HG02623 (cell line): ENCODE data around the gene CLSTN1.
"Not testable (repeated sequence)": the region's sequence is repeated elsewhere in the genome, so short reads cannot be mapped to it uniquely, and the experiment has no call there.

Experiments
- ATAC-seq: cut with Tn5 transposase; IDR thresholded peaks from one replicate; pipeline ENCODE4 v1.9.1; 2021; ENCODE audit warnings: moderate library complexity; ENCODE audit not compliant: unreplicated experiment

Gene CLSTN1

DNA sequence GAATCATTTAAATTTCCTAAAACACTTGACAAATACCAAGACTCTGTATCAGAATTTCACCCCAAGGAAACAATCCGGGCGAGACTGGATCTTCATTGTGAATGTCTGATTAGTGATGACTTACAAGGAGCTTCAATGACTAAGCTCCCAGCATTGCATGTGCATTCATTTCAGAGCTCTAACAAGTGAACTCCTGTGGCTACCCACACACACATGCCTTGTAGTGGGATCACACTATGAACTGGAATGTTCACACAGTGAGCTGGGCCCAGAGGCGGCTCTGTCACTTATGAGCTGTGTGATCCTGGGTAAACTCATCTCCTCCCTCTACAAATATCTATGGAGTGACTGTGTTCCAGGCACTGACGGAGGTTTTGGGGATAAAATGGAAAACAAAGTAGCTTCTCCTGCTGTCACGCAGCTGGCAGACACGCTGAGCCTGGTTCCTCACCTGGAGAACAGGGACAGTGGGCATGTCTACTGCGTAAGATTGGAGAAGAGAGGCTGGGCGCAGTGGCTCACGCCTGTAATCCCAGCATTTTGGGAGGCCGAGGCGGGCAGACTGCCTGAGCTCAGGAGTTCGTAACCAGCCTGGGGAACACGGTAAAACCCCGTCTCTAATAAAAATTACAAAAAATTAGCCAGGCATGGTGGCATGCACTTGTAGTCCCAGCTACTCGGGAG lies 56.9 kb downstream of the CLSTN1 start:
- ATAC-seq, result no peak

GRCh38 chr1:9764550-9764949 lies 59.2 kb downstream of the CLSTN1 start:
- no peak for ATAC-seq

GRCh38 chr1:9763914-9764313 lies 59.9 kb downstream of the CLSTN1 start:
- ATAC-seq, result no peak

- ATAC-seq, result not testable (repeated sequence)
Observed at GRCh38 chr1:9762446-9762845, 61.3 kb downstream of the CLSTN1 start.

- no peak for ATAC-seq
Observed at GRCh38 chr1:9761855-9762254, 61.9 kb downstream of the CLSTN1 start.

GRCh38 chr1:9760824-9761223 lies 62.9 kb downstream of the CLSTN1 start:
- no peak for ATAC-seq

DNA sequence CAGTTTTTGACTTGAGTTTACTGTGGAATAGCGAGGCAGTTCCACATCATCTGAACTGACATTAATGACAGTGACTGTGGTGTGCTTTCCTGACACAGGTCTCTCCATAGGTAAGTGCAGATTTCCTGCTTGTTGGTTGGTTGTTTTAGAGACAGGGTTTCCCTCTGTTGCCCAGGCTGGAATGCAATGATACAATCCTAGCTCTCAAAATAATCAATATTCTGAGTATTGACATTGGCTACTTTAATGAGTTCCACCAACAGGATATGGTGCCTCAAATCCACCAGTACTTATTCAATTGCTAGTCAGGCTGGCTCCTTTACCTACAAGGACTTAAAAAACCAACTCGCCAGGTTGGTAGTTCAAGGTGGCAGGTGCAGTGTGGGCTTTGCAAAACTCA lies 63.8 kb downstream of the CLSTN1 start:
- no peak for ATAC-seq

DNA sequence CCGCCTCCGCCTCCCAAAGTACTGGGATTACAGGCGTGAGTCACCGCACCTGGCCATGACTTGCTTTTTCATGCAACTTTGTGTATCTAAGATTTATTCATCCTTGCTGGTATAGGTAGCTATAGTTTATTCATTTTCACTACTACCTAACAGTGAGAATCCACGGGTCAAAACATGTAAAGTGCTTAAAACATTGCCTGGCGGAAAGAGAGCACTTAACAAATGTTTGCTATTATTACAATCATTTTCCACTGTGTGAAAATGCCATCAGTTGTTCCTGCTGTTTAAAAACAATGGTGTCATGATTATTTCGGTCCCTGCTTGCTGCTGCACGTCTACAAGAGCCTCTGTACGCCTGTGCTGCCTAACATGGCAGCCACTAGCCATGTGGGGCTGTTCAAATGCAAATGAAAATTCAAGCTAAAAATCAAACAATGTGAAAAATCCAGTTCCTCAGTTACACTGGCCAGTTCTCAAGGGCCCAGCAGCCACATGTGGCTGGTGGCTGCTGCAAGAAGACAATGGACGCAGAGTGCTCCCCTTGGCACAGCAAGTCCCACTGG lies 65.1 kb downstream of the CLSTN1 start:
- no peak for ATAC-seq

DNA sequence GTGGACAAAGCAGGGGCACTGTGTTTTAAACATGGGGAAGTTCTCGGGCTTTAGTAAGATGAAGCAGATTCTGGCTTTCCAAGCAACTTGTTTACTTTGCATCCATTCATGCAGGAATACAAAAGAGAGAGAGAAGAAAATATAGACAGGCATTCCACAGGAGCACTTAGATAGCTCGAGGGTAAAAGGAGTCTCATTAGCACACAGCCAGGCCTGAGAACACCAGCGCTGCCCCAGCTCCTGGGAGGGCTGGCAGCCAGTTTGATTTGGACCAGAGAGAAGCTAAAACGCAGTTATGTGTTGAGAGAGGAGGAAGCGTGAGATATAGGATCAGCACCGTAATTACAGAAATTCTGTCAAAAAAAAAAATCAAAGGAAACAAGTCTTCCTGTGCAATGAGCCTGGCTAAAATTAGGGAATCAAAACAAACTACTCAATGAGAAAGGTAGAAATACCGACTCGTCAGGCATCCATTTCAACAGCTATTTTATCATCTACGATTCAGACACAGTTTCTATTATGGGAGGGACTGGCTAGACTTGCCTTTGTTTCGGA lies 68.2 kb downstream of the CLSTN1 start:
- ATAC-seq, result no peak

DNA sequence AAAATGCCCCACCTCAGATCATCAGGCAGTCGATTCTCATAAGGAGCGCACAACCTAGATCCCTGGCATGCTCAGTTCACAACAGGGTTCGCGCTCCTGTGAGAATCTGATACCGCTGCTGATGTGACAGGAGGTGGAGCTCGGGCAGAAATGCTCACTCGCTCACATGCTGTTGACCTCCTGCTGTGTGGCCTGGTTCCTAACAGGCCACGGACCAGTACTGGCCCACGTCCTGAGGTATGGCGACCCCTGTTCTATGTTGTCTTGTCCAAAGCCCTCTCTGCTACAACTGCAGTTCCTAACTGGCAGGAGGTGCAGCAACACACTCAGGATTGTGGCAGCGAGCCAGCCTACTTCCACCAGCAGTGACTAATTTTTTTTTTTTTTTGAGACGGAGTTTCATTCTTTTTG lies 70.6 kb downstream of the CLSTN1 start:
- no peak for ATAC-seq

GRCh38 chr1:9751971-9752370 lies 71.8 kb downstream of the CLSTN1 start:
- ATAC-seq, result no peak

DNA sequence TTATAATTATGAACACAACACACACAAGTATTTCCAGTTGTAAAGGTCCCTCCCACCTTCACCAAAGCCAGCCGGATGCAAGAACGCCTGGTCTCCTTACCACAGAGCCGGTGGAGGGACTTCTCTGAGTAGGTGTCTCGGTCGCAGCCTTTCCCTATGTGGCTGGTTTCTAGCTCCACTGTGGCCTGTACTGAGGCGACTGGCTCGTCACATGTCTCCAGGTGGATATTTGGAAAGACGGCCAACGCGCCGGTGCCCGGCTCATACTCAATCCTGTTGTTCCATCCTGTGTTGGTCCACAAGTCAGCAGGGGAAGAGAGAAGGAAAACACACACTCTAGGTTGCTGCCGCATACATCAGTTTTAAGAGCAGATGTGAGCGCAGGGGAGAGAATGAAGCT lies 74.4 kb downstream of the CLSTN1 start:
- no peak for ATAC-seq

DNA sequence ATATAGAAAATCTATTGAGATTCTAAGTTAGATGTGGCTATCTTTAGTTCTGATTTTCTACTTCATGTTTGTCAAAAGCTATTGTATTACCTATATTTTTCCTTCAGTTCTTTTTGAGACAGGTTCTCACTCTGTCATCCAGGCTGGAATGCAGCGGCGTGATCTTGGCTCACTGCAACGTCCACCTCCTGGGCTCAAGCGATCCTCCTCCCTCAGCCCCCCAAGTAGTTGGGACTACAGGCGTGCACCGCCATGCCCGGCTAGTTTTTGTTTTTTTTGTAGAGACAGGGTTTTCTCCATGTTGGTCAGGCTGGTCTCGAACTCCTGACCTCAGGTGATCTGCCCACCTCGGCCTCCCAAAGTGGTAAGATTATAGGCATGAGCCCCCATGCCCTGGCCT lies 75.4 kb downstream of the CLSTN1 start:
- not testable (repeated sequence) for ATAC-seq

- ATAC-seq, result no peak
Observed at GRCh38 chr1:9746651-9747050, 77.1 kb downstream of the CLSTN1 start.

GRCh38 chr1:9746211-9746610 lies 77.6 kb downstream of the CLSTN1 start:
- ATAC-seq, result no peak

DNA sequence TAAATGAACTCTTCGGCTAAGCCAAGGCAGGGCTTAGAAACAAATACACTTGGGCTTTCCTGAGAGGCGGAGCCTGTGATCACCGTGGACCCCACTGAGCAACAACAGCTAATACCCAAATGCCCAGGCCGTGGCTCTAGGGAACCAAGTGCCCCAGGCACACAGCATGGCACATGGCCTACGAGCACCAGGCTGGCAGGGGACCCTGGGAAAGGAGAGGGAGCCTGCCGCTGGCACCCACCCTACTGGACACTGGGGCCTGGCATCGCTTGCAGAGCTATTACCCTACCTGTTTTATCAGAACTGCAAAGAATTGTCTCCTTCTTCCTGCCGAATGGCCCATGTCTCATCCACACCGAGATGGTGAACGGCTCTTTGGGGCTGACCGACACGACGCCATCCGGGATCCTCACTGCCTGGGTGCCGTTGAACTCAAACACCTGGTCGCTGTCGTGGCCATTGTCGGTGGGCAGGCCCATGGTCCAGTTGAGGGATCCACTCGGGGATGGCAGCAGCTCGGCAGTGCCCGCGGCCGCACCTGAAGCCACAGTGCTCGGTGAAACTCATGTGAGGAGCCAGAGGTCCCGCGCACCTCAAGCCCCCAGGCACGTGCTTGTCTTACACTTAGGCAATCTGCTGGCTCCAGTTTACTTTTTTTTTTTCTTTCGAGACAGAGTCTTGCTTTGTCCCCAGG lies 79.5 kb downstream of the CLSTN1 start:
- no peak for ATAC-seq

GRCh38 chr1:9737671-9738070 lies 86.1 kb downstream of the CLSTN1 start:
- no peak for ATAC-seq

DNA sequence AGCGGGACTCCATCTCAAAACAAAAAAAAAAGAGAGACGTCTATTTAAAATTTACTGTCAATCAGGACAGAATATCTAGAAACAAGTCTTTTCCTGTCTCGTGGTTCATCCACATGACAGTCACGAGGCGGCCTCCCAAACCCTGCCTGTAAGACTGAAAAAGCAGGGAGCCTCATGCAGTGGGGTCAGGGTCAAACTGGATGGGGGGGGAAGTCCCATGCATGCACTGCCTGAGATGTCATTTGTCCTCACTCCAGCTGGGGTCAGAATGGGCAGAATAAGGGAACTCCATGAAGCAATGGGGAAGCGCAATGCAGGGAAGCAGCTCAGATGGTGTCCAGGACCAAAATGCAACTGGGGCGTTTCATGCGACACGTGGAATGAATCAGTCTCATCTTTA lies 86.7 kb downstream of the CLSTN1 start:
- no peak for ATAC-seq

DNA sequence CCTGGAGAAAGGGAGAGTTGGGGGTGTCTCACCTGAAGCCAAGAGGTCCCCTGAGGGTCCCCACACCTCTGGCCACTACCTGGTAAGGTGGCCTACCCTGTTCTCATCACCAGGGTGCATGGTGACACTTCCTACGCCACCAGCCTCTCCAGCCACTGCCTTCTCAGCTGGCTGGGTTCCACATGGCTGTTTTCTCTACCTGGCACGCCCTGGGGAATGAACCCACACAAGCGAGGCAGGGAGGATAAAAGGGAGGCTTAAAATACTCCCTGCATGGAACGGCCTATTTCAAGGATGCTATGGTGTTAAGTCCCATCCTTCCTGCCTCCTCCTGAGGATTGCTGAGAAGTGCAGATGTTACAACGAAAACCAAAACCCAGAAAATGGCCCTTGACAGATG lies 87.5 kb downstream of the CLSTN1 start:
- no peak for ATAC-seq

- no peak for ATAC-seq
Observed at GRCh38 chr1:9735800-9736199, 88.0 kb downstream of the CLSTN1 start.

- no peak for ATAC-seq
Observed at GRCh38 chr1:9733160-9733789, 90.5 kb downstream of the CLSTN1 start.
